Tibial artery (tissue), 4 donors: Measurements from ENCODE around the gene LRRN2.

Source experiments
- DNase-seq, 2 donors: peaks; one replicate each; pipeline ENCODE4 v3.0.0-alpha.2; 2019
- H3K27ac ChIP-seq, 2 donors: fragments of 200-600 bp; sonication (generic) in 1 of 2; 1 replicate in 1 of 2; 2 replicates in 1 of 2; pipeline ENCODE4 v1.5.1; 2018 to 2019; ENCODE audit warnings: mild to moderate bottlenecking in 1 of 2
- H3K27me3 ChIP-seq, 2 donors: fragments of 200-600 bp; sonication (generic) in 1 of 2; one replicate each; pipeline versions ENCODE4 v1.5.1 to v1.6.0; 2016 to 2019
- H3K36me3 ChIP-seq, 3 donors: fragments of 200-600 bp; sonication (generic) in 2 of 3; one replicate each; pipeline ENCODE4 v1.5.1; 2016 to 2019; ENCODE audit warnings: mild to moderate bottlenecking in 2 of 3
- H3K4me1 ChIP-seq, 4 donors: fragments of 200-600 bp; sonication (generic) in 2 of 4; 1 replicate in 3 of 4; 2 replicates in 1 of 4; pipeline ENCODE4 v1.5.1; 2016 to 2019
- H3K4me3 ChIP-seq, 2 donors: fragments of 200-600 bp; sonication (generic) in 1 of 2; 1 replicate in 1 of 2; 2 replicates in 1 of 2; pipeline ENCODE4 v1.5.1; 2018 to 2019; ENCODE audit warnings: mild to moderate bottlenecking in 2 of 2
- H3K9me3 ChIP-seq, 3 donors: fragments of 200-600 bp; sonication (generic) in 1 of 3; one replicate each; pipeline ENCODE4 v1.5.1; 2016 to 2019
- CTCF ChIP-seq, 2 experiments: fragments of 200-600 bp in 1 of 2; fragments of 450-650 bp in 1 of 2; IDR thresholded peaks; one replicate each; pipeline ENCODE4 v1.5.1; 2017 to 2019; ENCODE audit warnings: antibody characterized with exemption in 2 of 2, mild to moderate bottlenecking in 1 of 2, moderate library complexity in 1 of 2
- intact Hi-C: fragments of 100-400 bp; cut with DNase I; formaldehyde crosslinking; loops from one replicate; pipeline ENCODE4 v1.15.0; 2023; ENCODE audit warnings: low total_unique reads

Gene LRRN2

GRCh38 chr1:204648576-204648975 lies 37.0 kb downstream of the LRRN2 start:
- no peak overlapping the region for H3K4me3 ChIP-seq
- no peak for TF ChIP-seq CTCF (IDR thresholded peaks at IDR 0.05)

DNA sequence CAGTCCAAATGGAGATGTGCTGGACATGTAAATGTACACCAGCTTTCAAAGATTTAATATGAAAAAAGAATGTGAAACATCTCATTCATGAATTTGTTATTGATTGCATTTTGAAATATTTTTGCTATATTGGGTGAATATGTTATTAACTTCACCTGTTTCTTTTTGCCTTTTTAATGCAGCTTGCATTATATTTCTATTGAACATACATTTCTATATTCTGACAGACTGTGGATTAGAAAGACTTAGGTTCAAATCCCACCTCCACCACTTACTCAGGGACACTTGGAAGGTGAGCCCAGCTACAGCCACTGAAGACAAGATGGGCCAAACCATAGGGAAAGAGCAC lies 37.8 kb downstream of the LRRN2 start:
- Histone ChIP-seq H3K36me3 (no peaks in the 10 kb centered on the region), H3K9me3 (no peaks in the 10 kb centered on the region), H3K4me1 (no peaks in the 10 kb centered on the region), H3K4me3 (no peak overlapping the region), H3K27me3 (peaks cover 0 to 17% of the 10 kb centered on the region in 2 donors), H3K27ac (no peak overlapping the region)
- no peak for TF ChIP-seq CTCF (IDR thresholded peaks at IDR 0.05)
- DNase-seq, result no peak
- intact Hi-C loops, result no loop called here

More at GRCh38 chr1:204648576-204648975, 37.0 kb downstream of the LRRN2 start:
- intact Hi-C loops, result no loop called here
- Histone ChIP-seq H3K27ac (no peak overlapping the region), H3K4me1 (no peaks in the 10 kb centered on the region), H3K9me3 (no peaks in the 10 kb centered on the region), H3K36me3 (no peaks in the 10 kb centered on the region), H3K27me3 (peaks cover 0 to 20% of the 10 kb centered on the region in 2 donors)
- DNase-seq, result peak in 1 of 2 donors; percentile 42

GRCh38 chr1:204647114-204647804 lies 38.3 kb downstream of the LRRN2 start:
- peak in 1 of 2 donors; percentile 10 for DNase-seq
- Histone ChIP-seq H3K9me3 (no peaks in the 10 kb centered on the region), H3K36me3 (no peaks in the 10 kb centered on the region), H3K4me3 (no peak overlapping the region), H3K27ac (no peak overlapping the region), H3K4me1 (no peaks in the 10 kb centered on the region), H3K27me3 (peaks cover 0 to 17% of the 10 kb centered on the region in 2 donors)
- intact Hi-C loops, result no loop called here
- no peak for TF ChIP-seq CTCF (IDR thresholded peaks at IDR 0.05)

- TF ChIP-seq CTCF (IDR thresholded peaks at IDR 0.05), result no peak
- intact Hi-C loops, result no loop called here
- no peak for DNase-seq
Observed at GRCh38 chr1:204645666-204646065, 39.9 kb downstream of the LRRN2 start.

DNA sequence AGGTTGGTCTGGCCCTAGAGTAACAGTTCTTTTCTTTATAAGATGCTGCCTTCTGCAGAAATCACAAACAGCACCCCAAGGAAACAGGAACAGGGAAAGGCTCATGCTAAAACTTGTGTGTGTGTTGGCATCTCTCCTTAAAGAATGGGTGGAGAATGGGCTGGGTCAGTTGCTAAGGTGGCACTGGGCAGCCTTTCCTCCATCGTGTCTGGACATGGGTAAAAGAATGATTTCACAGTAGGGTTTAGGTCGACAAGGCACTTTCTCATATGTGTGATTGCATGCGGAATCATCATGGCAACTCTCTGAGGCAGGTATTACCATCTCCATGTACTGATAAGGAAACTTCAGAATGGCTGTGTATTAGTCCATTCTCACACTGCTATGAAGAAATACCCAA lies 40.3 kb downstream of the LRRN2 start:
- H3K27ac ChIP-seq, result no peak overlapping the region
- no peak overlapping the region for H3K4me3 ChIP-seq
- TF ChIP-seq CTCF (IDR thresholded peaks at IDR 0.05), result no peak
- H3K9me3 ChIP-seq, result no peaks in the 10 kb centered on the region
- intact Hi-C loops, result no loop called here
- H3K27me3 ChIP-seq, result peaks cover 0 to 13% of the 10 kb centered on the region in 2 donors
- peak in 1 of 2 donors; percentile 21 for DNase-seq
- no peaks in the 10 kb centered on the region for H3K4me1 ChIP-seq
- no peaks in the 10 kb centered on the region for H3K36me3 ChIP-seq

More at GRCh38 chr1:204645666-204646065, 39.9 kb downstream of the LRRN2 start:
- Histone ChIP-seq H3K4me1 (no peaks in the 10 kb centered on the region), H3K27me3 (peaks cover 0 to 13% of the 10 kb centered on the region in 2 donors), H3K4me3 (no peak overlapping the region), H3K36me3 (no peaks in the 10 kb centered on the region), H3K27ac (no peak overlapping the region), H3K9me3 (no peaks in the 10 kb centered on the region)
